AG04450 (cell line): ENCODE results near the gene PPAN. TPM values are rescaled to one million over a fixed set of nuclear protein-coding genes. Genes with fewer than 3 reads are reported as not detected.

Experiments
- CTCF ChIA-PET: fragments of 300-600, 350-600 bp; formaldehyde crosslinking; extraction: SDS; loops from one replicate; lab custom pipeline; 2022; ENCODE audit warnings: antibody characterized with exemption, inconsistent platforms; lab: Charles Lee
- POLR2A ChIA-PET: fragments of 350-600 bp; formaldehyde crosslinking; extraction: SDS; loops from one replicate; lab custom pipeline; 2021; ENCODE audit warnings: antibody characterized with exemption, inconsistent platforms; lab: Yijun Ruan, JAX
- DNase-seq: peaks from one replicate; pipeline ENCODE4 v3.0.0-alpha.2; 2011; ENCODE audit warnings: low read depth, low spot score
- H3K27ac ChIP-seq: one replicate; pipeline ENCODE4 v1.5.1; 2012; ENCODE audit warnings: low read depth, low read length, control low read depth
- H3K27me3 ChIP-seq: one replicate; pipeline ENCODE4 v1.6.0; 2012; ENCODE audit warnings: low read length; ENCODE audit not compliant: control insufficient read depth, insufficient read depth
- H3K4me3 ChIP-seq: 2 replicates; pipeline ENCODE4 v1.5.1; 2011; ENCODE audit warnings: mild to moderate bottlenecking, low read depth, low read length, control low read depth
- H3K9me3 ChIP-seq: 2 replicates; pipeline ENCODE4 v1.5.1; 2012; ENCODE audit warnings: low read length; ENCODE audit not compliant: control insufficient read depth, insufficient read depth
- polyA plus RNA-seq: library from polyadenylated mRNA; depleted of rRNA; stranded (reverse); fragments of >200 nt; gene quantifications from 2 replicates; pipeline ENCODE4 v1.2.3, GENCODE V29; 2011
- TF ChIP-seq, protein P1 (sequence below): IDR thresholded peaks from 2 replicates; pipeline ENCODE4 v1.5.1; 2011; ENCODE audit warnings: low read depth, low read length, control low read depth, inconsistent platforms

PPAN gene
- polyA plus RNA-seq, 1 experiment: 11.5 TPM

DNA sequence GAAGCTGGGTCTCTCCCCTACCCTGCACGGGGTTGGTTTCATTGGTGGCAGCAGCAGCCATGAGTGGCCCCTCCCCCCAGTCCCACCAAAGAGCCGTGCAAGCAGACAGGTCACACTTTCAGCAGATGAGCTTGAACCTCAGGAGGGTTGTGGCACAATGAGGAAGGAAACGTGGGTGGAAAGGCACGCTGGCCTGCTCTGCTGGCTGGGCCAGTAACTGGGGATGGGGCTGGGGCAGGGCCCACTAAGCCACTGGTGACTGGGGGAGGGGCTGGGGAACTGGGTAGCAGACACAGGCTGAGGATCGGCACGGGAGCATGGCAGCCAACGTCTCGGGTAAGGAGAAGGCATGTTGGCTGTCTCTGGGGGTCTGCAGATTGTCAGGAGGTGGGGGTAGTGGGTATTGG, 5.2 kb downstream of the PPAN start, which contains the start of gene P2RY11:
Gene P2RY11, plus strand, starts transcription at position 289 of the 407 bp plus-strand sequence. Its CDS starts 29 bp downstream, at position 318.
- no peak within 1 kb of the TSS for H3K4me3 ChIP-seq
- ChIA-PET CTCF (no interaction called here), POLR2A (no interaction called here)
- H3K9me3 ChIP-seq: peaks cover 5% of the 10 kb centered on the region; the same call in 1 of the 2 replicates
- TF ChIP-seq, protein P1, sequence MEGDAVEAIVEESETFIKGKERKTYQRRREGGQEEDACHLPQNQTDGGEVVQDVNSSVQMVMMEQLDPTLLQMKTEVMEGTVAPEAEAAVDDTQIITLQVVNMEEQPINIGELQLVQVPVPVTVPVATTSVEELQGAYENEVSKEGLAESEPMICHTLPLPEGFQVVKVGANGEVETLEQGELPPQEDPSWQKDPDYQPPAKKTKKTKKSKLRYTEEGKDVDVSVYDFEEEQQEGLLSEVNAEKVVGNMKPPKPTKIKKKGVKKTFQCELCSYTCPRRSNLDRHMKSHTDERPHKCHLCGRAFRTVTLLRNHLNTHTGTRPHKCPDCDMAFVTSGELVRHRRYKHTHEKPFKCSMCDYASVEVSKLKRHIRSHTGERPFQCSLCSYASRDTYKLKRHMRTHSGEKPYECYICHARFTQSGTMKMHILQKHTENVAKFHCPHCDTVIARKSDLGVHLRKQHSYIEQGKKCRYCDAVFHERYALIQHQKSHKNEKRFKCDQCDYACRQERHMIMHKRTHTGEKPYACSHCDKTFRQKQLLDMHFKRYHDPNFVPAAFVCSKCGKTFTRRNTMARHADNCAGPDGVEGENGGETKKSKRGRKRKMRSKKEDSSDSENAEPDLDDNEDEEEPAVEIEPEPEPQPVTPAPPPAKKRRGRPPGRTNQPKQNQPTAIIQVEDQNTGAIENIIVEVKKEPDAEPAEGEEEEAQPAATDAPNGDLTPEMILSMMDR: no peak
- H3K27me3 ChIP-seq: no peaks in the 10 kb centered on the region
- H3K27ac ChIP-seq: no peak within 1 kb of the TSS
- DNase-seq: no peak

DNA sequence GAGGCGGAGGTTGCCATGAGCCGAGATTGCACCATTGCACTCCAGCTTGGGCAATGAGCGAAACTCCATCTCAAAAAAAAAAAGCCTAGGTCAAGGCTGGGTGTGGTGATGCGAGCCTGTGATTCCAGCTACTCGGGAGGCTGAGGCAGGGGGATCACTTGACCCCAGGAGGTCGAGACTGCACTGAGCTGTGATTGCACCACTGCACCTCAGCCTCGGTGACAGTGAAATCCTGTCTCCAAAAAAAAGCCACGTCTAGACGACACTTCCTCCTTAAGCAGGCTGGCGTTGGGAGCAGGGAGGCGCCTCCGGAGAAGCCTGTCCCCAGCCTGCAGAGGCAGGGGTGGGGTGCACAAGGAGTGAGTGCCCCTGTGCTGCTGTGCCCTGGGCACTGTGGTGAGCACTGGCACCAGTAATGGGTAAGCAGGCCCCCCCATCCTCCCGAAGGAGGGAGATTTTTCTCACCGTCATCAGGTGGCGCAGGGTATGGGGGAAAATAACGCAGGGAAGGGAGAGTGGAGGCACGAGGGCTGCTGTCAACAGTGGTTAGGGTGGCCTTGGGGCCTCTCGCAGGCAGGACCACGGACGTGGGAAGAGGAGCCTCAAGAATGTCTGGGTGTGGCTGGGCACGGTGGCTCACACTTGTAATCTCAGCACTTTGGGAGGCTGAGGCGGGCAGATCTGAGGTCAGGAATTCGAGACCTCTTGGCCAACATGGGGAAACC, 6.0 kb downstream of the PPAN start:
- DNase-seq: no peak
- Histone ChIP-seq H3K4me3 (no peak overlapping the region), H3K9me3 (peaks cover 5% of the 10 kb centered on the region; the same call in 1 of the 2 replicates), H3K27me3 (no peaks in the 10 kb centered on the region), H3K27ac (no peak overlapping the region)
- CTCF ChIA-PET: no interaction called here
- TF ChIP-seq, protein P1: no peak
- POLR2A ChIA-PET: interaction anchor here (0.7 kb wide), 1 partner anchor 21 kb away, joined by 4 read pairs; no protein-coding TSS in a partner anchor

DNA sequence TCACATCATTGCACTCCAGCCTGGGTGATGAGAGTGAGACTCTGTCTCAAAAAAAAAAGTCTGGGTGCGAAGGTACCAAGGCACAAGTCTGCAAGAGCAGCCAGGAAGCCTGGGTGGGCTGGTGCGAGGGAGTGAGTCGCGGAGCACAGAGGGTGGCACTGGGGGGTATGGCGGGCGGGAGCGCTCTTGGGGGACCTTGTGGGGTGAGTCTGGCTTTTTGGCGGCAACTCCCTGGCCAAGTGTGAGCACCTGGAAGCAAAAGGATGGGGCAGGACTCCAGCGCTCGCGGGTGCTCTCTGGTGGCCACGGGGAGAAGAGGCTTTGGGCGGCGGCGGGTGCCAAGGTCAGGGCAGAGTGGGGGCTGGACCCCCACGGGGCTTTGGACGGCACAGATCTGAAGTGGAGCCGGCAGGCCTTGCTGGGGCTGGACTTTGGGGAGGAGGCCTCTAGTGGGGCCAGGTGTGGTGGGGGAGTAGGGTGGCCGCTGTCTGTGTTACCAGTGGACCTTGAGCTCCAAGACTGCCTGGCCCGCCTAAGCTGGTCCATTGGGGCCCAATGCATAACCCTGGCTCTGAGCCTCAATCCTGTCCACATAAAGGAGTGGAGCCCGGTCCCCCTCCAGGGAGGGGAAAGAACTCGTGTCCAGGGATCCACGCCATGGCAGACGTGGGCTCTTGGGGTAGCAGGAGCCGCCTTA, 6.9 kb downstream of the PPAN start:
- TF ChIP-seq, protein P1: peak; percentile 66
- Histone ChIP-seq H3K9me3 (peaks cover 5% of the 10 kb centered on the region; the same call in 1 of the 2 replicates), H3K4me3 (no peak overlapping the region), H3K27me3 (no peaks in the 10 kb centered on the region), H3K27ac (peak overlapping the region; percentile 21)
- ChIA-PET CTCF (interaction anchor here (0.6 to 1.2 kb wide), 4 partner anchors 9 to 183 kb away, joined by 3 to 6 read pairs (median 4); partner anchors contain the start of gene ANGPTL6), POLR2A (interaction anchor here (0.6 to 1.2 kb wide), 3 partner anchors 18 to 194 kb away, joined by 4 to 5 read pairs (median 4); no protein-coding TSS in a partner anchor)
- no peak for DNase-seq

DNA sequence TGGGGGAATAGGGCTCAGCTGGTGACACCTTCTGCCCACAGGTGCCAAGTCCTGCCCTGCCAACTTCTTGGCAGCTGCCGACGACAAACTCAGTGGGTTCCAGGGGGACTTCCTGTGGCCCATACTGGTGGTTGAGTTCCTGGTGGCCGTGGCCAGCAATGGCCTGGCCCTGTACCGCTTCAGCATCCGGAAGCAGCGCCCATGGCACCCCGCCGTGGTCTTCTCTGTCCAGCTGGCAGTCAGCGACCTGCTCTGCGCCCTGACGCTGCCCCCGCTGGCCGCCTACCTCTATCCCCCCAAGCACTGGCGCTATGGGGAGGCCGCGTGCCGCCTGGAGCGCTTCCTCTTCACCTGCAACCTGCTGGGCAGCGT, 7.4 kb downstream of the PPAN start:
- no peaks in the 10 kb centered on the region for H3K27me3 ChIP-seq
- no peak overlapping the region for H3K27ac ChIP-seq
- CTCF ChIA-PET: interaction anchor here (0.6 to 1.2 kb wide), 4 partner anchors 8 to 183 kb away, joined by 3 to 6 read pairs (median 4); partner anchors contain the start of gene ANGPTL6
- DNase-seq: no peak
- H3K4me3 ChIP-seq: no peak overlapping the region
- POLR2A ChIA-PET: interaction anchor here (0.6 to 1.2 kb wide), 3 partner anchors 8 to 21 kb away, joined by 3 to 4 read pairs (median 4); no protein-coding TSS in a partner anchor
- TF ChIP-seq, protein P1: no peak
- peaks cover 5% of the 10 kb centered on the region; the same call in 1 of the 2 replicates for H3K9me3 ChIP-seq
